HepG2 (cell line): Measurements from ENCODE around the gene SORL1-AS1.
A peak's percentile ranks its signal among the peaks of the same experiment; 100 is the strongest.

Experiments
- AHDC1 ChIP-seq: sonication (generic); formaldehyde crosslinking; IDR thresholded peaks from 2 replicates; pipeline ENCODE4 v1.5.1; 2020; ENCODE audit warnings: mild to moderate bottlenecking, missing genetic modification reagents, borderline replicate concordance
- CBX1 ChIP-seq: IDR thresholded peaks from one replicate; pipeline ENCODE4 v1.6.1; 2016; ENCODE audit warnings: antibody characterized with exemption, low read depth
- DPF2 ChIP-seq: sonication (generic); formaldehyde crosslinking; IDR thresholded peaks from 2 replicates; pipeline ENCODE4 v1.4.0; 2020; ENCODE audit warnings: mild to moderate bottlenecking, low read depth, missing genetic modification reagents, borderline replicate concordance
- FOXM1 ChIP-seq: sonication (generic); formaldehyde crosslinking; IDR thresholded peaks from 2 replicates; pipeline ENCODE4 v1.5.0; 2020; ENCODE audit warnings: missing genetic modification reagents
- GABPB1 ChIP-seq: IDR thresholded peaks from 2 replicates; pipeline ENCODE4 v1.6.1; 2016; ENCODE audit warnings: mild to moderate bottlenecking, missing genetic modification reagents, moderate library complexity, missing compliant biosample characterization
- HNF4A ChIP-seq: sonication (generic); formaldehyde crosslinking; IDR thresholded peaks from 2 replicates; pipeline ENCODE4 v1.4.0; 2020; ENCODE audit warnings: missing genetic modification reagents
- HNF4G ChIP-seq, 2 experiments: sonication (generic) in 1 of 2; formaldehyde crosslinking in 1 of 2; IDR thresholded peaks; 2 replicates each; pipeline versions ENCODE4 v1.4.0 to v1.6.1; 2011 to 2020; ENCODE audit warnings: borderline replicate concordance in 2 of 2, low read depth in 2 of 2, mild to moderate bottlenecking in 2 of 2, low read length in 1 of 2, missing genetic modification reagents in 1 of 2, moderate library complexity in 1 of 2
- HOXD1 ChIP-seq: sonication (generic); formaldehyde crosslinking; IDR thresholded peaks from 2 replicates; pipeline ENCODE4 v1.5.0; 2020; ENCODE audit warnings: missing genetic modification reagents
- ISL2 ChIP-seq: sonication (generic); formaldehyde crosslinking; IDR thresholded peaks from 2 replicates; pipeline ENCODE4 v1.5.0; 2020; ENCODE audit warnings: missing genetic modification reagents
- MEF2D ChIP-seq: sonication (generic); formaldehyde crosslinking; IDR thresholded peaks from 2 replicates; pipeline ENCODE4 v1.5.1; 2020; ENCODE audit warnings: mild to moderate bottlenecking, missing genetic modification reagents
- MIXL1 ChIP-seq: IDR thresholded peaks from 2 replicates; pipeline ENCODE4 v1.6.1; 2016
- NR2F2 ChIP-seq: IDR thresholded peaks from 2 replicates; pipeline ENCODE4 v1.6.1; 2012; ENCODE audit warnings: low read depth, inconsistent platforms, borderline replicate concordance
- PCBP2 ChIP-seq: fragments of 200-400 bp; formaldehyde crosslinking; optimal IDR thresholded peaks from 2 replicates; pipeline ENCODE3; 2018; ENCODE audit warnings: low read length, low read depth; ENCODE audit not compliant: poor library complexity, severe bottlenecking
- SP140L ChIP-seq: sonication (generic); formaldehyde crosslinking; IDR thresholded peaks from 2 replicates; pipeline ENCODE4 v1.4.0; 2020; ENCODE audit warnings: missing genetic modification reagents, borderline replicate concordance
- STAT6 ChIP-seq: sonication (generic); formaldehyde crosslinking; IDR thresholded peaks from 2 replicates; pipeline ENCODE4 v1.4.0; 2020; ENCODE audit warnings: missing genetic modification reagents, mild to moderate bottlenecking, borderline replicate concordance
- TAF15 ChIP-seq: fragments of 200-400 bp; formaldehyde crosslinking; IDR thresholded peaks from one replicate; pipeline ENCODE4 v1.6.1; 2018; ENCODE audit warnings: mild to moderate bottlenecking, low read depth, low read length; ENCODE audit not compliant: poor library complexity, severe bottlenecking
- ZNF260 ChIP-seq: sonication (generic); formaldehyde crosslinking; IDR thresholded peaks from 2 replicates; pipeline ENCODE4 v1.4.0; 2020; ENCODE audit warnings: missing genetic modification reagents, low read depth, mild to moderate bottlenecking, borderline replicate concordance
- ZNF784 ChIP-seq: sonication (generic); formaldehyde crosslinking; IDR thresholded peaks from 2 replicates; pipeline ENCODE4 v1.5.1; 2020; ENCODE audit warnings: missing genetic modification reagents, mild to moderate bottlenecking, borderline replicate concordance
- ZSCAN25 ChIP-seq: sonication (generic); formaldehyde crosslinking; IDR thresholded peaks from 2 replicates; pipeline ENCODE4 v1.8.0; 2022; ENCODE audit warnings: mild to moderate bottlenecking, missing genetic modification reagents
- ZSCAN31 ChIP-seq: sonication (generic); formaldehyde crosslinking; IDR thresholded peaks from 2 replicates; pipeline ENCODE4 v1.5.0; 2020; ENCODE audit warnings: low read depth, mild to moderate bottlenecking, missing genetic modification reagents

The SORL1-AS1 gene

GRCh38 chr11:121460941-121461514, 8.3 kb upstream of the SORL1-AS1 start (continued):
- no peak for TF ChIP-seq GABPB1 (CRISPR knock-in tag)
- no peak for TF ChIP-seq NR2F2
- TF ChIP-seq SP140L (CRISPR knock-in tag): no peak
- TF ChIP-seq HNF4G (IDR thresholded peaks at IDR 0.05; ENCODE audit: borderline replicate concordance, low read depth, low read length): peak; percentile 51; the same call in 1 of the 2 replicates
- no peak for TF ChIP-seq HNF4G (CRISPR knock-in tag; IDR thresholded peaks at IDR 0.05; ENCODE audit: borderline replicate concordance, low read depth)
- TF ChIP-seq ZNF260 (CRISPR knock-in tag): no peak
- no peak for TF ChIP-seq ZSCAN31 (CRISPR knock-in tag)
- 0 out of 2 replicates have a peak, but pooled peaks have one; percentile 57 for TF ChIP-seq STAT6
- TF ChIP-seq TAF15: no peak
- no peak for TF ChIP-seq ZSCAN25
- TF ChIP-seq AHDC1 (CRISPR knock-in tag): no peak
- TF ChIP-seq ISL2 (CRISPR knock-in tag): peak; percentile 34; the same call in 1 of the 2 replicates
- peak; percentile 87 for TF ChIP-seq MIXL1 (CRISPR knock-in tag)
- peak; percentile 44; the same call in 1 of the 2 replicates for TF ChIP-seq DPF2
- TF ChIP-seq HNF4A (CRISPR knock-in tag): peak; percentile 71
- no peak for TF ChIP-seq FOXM1 (CRISPR knock-in tag)
- TF ChIP-seq MEF2D (CRISPR knock-in tag): no peak
- no peak for TF ChIP-seq CBX1
- no peak for TF ChIP-seq HOXD1 (CRISPR knock-in tag)
- no peak for TF ChIP-seq PCBP2
- TF ChIP-seq ZNF784 (CRISPR knock-in tag): no peak; the same call in 1 of the 2 replicates
